HepG2 (cell line): ENCODE results near the gene SLC34A3. TPM values are rescaled to one million over a fixed set of nuclear protein-coding genes. Genes with fewer than 3 reads are reported as not detected.
A peak's percentile ranks its signal among the peaks of the same experiment; 100 is the strongest.

Experiments used
- ATF7-NPFF ChIP-seq: sonication (generic); formaldehyde crosslinking; IDR thresholded peaks from 2 replicates; pipeline ENCODE4 v1.8.1; 2023; ENCODE audit warnings: mild to moderate bottlenecking, low read depth, missing genetic modification reagents, moderate library complexity
- BCL3 ChIP-seq: sonication (generic); formaldehyde crosslinking; IDR thresholded peaks from 2 replicates; pipeline ENCODE4 v1.5.1; 2020; ENCODE audit warnings: mild to moderate bottlenecking, missing genetic modification reagents, moderate library complexity
- DRAP1 ChIP-seq: IDR thresholded peaks from 2 replicates; pipeline ENCODE4 v1.6.1; 2016; ENCODE audit warnings: missing genetic modification reagents, missing compliant biosample characterization
- EP300 ChIP-seq, 3 experiments: sonication (generic) in 1 of 3; formaldehyde crosslinking in 1 of 3; IDR thresholded peaks; 2 replicates each; pipeline versions ENCODE4 v1.5.1 to v1.6.1; 2011 to 2020; ENCODE audit warnings: low read depth in 2 of 3, low read length in 2 of 3, borderline replicate concordance in 1 of 3, improper control_type of control experiment in 1 of 3, mild to moderate bottlenecking in 1 of 3, missing genetic modification reagents in 1 of 3, moderate library complexity in 1 of 3
- ERF ChIP-seq: IDR thresholded peaks from 2 replicates; pipeline ENCODE4 v1.6.1; 2018; ENCODE audit warnings: missing biosample characterization, missing genetic modification reagents
- MED1 ChIP-seq: sonication (generic); formaldehyde crosslinking; IDR thresholded peaks from 2 replicates; pipeline ENCODE4 v1.4.0; 2020; ENCODE audit warnings: missing genetic modification reagents
- NBN ChIP-seq: fragments of 450-650 bp; conservative IDR thresholded peaks from 2 replicates; pipeline ENCODE4 v1.6.1; 2017
- NFAT5 ChIP-seq: sonication (generic); formaldehyde crosslinking; IDR thresholded peaks from 2 replicates; pipeline ENCODE4 v1.4.0; 2020; ENCODE audit warnings: missing genetic modification reagents
- PHF21A ChIP-seq: sonication (generic); formaldehyde crosslinking; IDR thresholded peaks from 2 replicates; pipeline ENCODE4 v1.5.0; 2020; ENCODE audit warnings: mild to moderate bottlenecking, missing genetic modification reagents
- SAP130 ChIP-seq: IDR thresholded peaks from 2 replicates; pipeline ENCODE4 v1.6.1; 2016; ENCODE audit warnings: low read depth
- SKI ChIP-seq: fragments of 450-650 bp; IDR thresholded peaks from one replicate; pipeline ENCODE4 v1.6.1; 2018; ENCODE audit warnings: mild to moderate bottlenecking; ENCODE audit not compliant: partially characterized antibody
- SNAPC5 ChIP-seq: sonication (generic); formaldehyde crosslinking; IDR thresholded peaks from 2 replicates; pipeline ENCODE4 v1.8.1; 2023; ENCODE audit warnings: mild to moderate bottlenecking, missing genetic modification reagents, borderline replicate concordance
- SOX6 ChIP-seq, 2 experiments: fragments of 450-650 bp in 1 of 2; sonication (generic) in 1 of 2; formaldehyde crosslinking in 1 of 2; IDR thresholded peaks; 2 replicates each; pipeline versions ENCODE4 v1.4.0 to v1.6.1; 2017 to 2020; ENCODE audit warnings: antibody characterized with exemption in 1 of 2, mild to moderate bottlenecking in 1 of 2, missing genetic modification reagents in 1 of 2
- TBL1XR1 ChIP-seq: fragments of 150-350 bp; IDR thresholded peaks from 2 replicates; pipeline ENCODE4 v1.6.1; 2014; ENCODE audit warnings: borderline replicate concordance, low read length; ENCODE audit not compliant: partially characterized antibody
- TCF7L2 ChIP-seq: IDR thresholded peaks from 2 replicates; pipeline ENCODE4 v1.6.1; 2011; ENCODE audit warnings: mild to moderate bottlenecking, low read depth, low read length, moderate library complexity
- THAP11 ChIP-seq: IDR thresholded peaks from 2 replicates; pipeline ENCODE4 v1.6.1; 2016; ENCODE audit warnings: missing biosample characterization, missing genetic modification reagents
- ZNF10 ChIP-seq: sonication (generic); formaldehyde crosslinking; IDR thresholded peaks from 2 replicates; pipeline ENCODE4 v1.4.0; 2020; ENCODE audit warnings: mild to moderate bottlenecking, low read depth, missing genetic modification reagents, borderline replicate concordance
- ZNF124 ChIP-seq: sonication (generic); formaldehyde crosslinking; IDR thresholded peaks from 2 replicates; pipeline ENCODE4 v1.4.0; 2020; ENCODE audit warnings: missing genetic modification reagents
- ZNF460 ChIP-seq: sonication (generic); formaldehyde crosslinking; IDR thresholded peaks from 2 replicates; pipeline ENCODE4 v1.5.1; 2020; ENCODE audit warnings: missing genetic modification reagents, mild to moderate bottlenecking, borderline replicate concordance
- ZNF740 ChIP-seq: sonication (generic); formaldehyde crosslinking; IDR thresholded peaks from 2 replicates; pipeline ENCODE4 v1.4.0; 2020; ENCODE audit warnings: missing genetic modification reagents
- ZNF773 ChIP-seq: sonication (generic); formaldehyde crosslinking; IDR thresholded peaks from 2 replicates; pipeline ENCODE4 v1.4.0; 2020; ENCODE audit warnings: missing genetic modification reagents, borderline replicate concordance
- ZNF792 ChIP-seq: IDR thresholded peaks from 2 replicates; pipeline ENCODE4 v1.6.1; 2016
- polyA plus RNA-seq, 8 experiments: library from polyadenylated mRNA; depleted of rRNA in 3 of 8; stranded (reverse) in 7 of 8; unstranded in 1 of 8; fragments of >200 nt; fragmentation: Illumina TruSeq in 4 of 8; extraction: Trizol in 4 of 8; gene quantifications; 2 replicates each; pipeline versions ENCODE4 v1.2.1 to v1.2.3, GENCODE V29; 2011 to 2016; ENCODE audit warnings: low read depth in 4 of 8, missing spikeins in 1 of 8, mixed read lengths in 1 of 8; ENCODE audit not compliant: insufficient read depth in 1 of 8
- total RNA-seq, 5 experiments: library from RNA; depleted of rRNA; stranded (reverse); fragments of >200 nt; fragmentation: Illumina TruSeq; extraction: Trizol; gene quantifications; 2 replicates each; pipeline ENCODE4 v1.2.3, GENCODE V29; 2016; ENCODE audit warnings: low read depth in 1 of 5

Gene SLC34A3
- total and polyA plus RNA-seq, 2 of the 13 experiments (the other 11 are each of a cell fraction or from before 2014, with no cell fraction given) = 0.07 to 1.0 TPM

- no peak for TF ChIP-seq ZNF10 (CRISPR knock-in tag)
- no peak for TF ChIP-seq SKI
- no peak for TF ChIP-seq SNAPC5 (CRISPR knock-in tag)
- TF ChIP-seq THAP11 = no peak
- no peak for TF ChIP-seq TCF7L2
- peak; percentile 38; the same call in 1 of the 2 replicates for TF ChIP-seq MED1 (CRISPR knock-in tag)
- TF ChIP-seq SAP130 (CRISPR knock-in tag) = peak; percentile 89
- TF ChIP-seq ZNF124 = 0 out of 2 replicates have a peak, but pooled peaks have one; percentile 21
- TF ChIP-seq ERF (CRISPR knock-in tag) = peak; percentile 69; the same call in 1 of the 2 replicates
- peak in 1 of 2 experiments; percentile 52; a peak in 1 of 4 replicates for TF ChIP-seq EP300 (IDR thresholded peaks at IDR 0.05; ENCODE audit: low read depth in 2 of 2, low read length in 2 of 2)
- peak; percentile 21; the same call in 1 of the 2 replicates for TF ChIP-seq EP300 (CRISPR knock-in tag; IDR thresholded peaks at IDR 0.05; ENCODE audit: borderline replicate concordance)
- no peak for TF ChIP-seq DRAP1 (CRISPR knock-in tag)
- TF ChIP-seq NBN = no peak
- TF ChIP-seq ZNF460 (CRISPR knock-in tag) = no peak
- no peak for TF ChIP-seq TBL1XR1
- no peak for TF ChIP-seq ZNF773 (CRISPR knock-in tag)
- peak; percentile 71; the same call in 1 of the 2 replicates for TF ChIP-seq ZNF740 (CRISPR knock-in tag)
- no peak for TF ChIP-seq BCL3 (CRISPR knock-in tag)
- no peak for TF ChIP-seq ATF7-NPFF (CRISPR knock-in tag)
- peak; percentile 78 for TF ChIP-seq PHF21A
- no peak for TF ChIP-seq ZNF792
- TF ChIP-seq NFAT5 (CRISPR knock-in tag) = no peak
- TF ChIP-seq SOX6 (IDR thresholded peaks at IDR 0.05) = no peak
- no peak for TF ChIP-seq SOX6 (CRISPR knock-in tag; IDR thresholded peaks at IDR 0.05)
Measured at GRCh38 chr9:137198051-137198901, 32.4 kb upstream of the SLC34A3 start (continued).
